ENCODE measurements around the gene CHIA.
"Not testable (repeated sequence)": the region's sequence is repeated elsewhere in the genome, so short reads cannot be mapped to it uniquely, and the experiment has no call there.

CHIA gene

GRCh38 chr1:111354584-111354983 lies 63.9 kb downstream of the CHIA start:
- H3K4me3 ChIP-seq (ENCODE audit: low read depth, low read length, poor library complexity, severe bottlenecking), result no peak overlapping the region
- no peaks in the 10 kb centered on the region for H4K20me1 ChIP-seq (ENCODE audit: insufficient read depth, low read length)
- no peaks in the 10 kb centered on the region for H3K9me3 ChIP-seq (ENCODE audit: low read length)
- H3K9me2 ChIP-seq (ENCODE audit: low read depth, low read length), result no peaks in the 10 kb centered on the region
- H3K4me1 ChIP-seq (ENCODE audit: insufficient read depth, low read length, severe bottlenecking), result no peaks in the 10 kb centered on the region
- no peak overlapping the region for H2AFZ ChIP-seq (ENCODE audit: low read length)
- no peaks in the 10 kb centered on the region for H3K36me3 ChIP-seq (ENCODE audit: insufficient read depth, low read length)
- no peaks in the 10 kb centered on the region for H3K79me2 ChIP-seq (ENCODE audit: insufficient read depth, low read length)
- H3K4me2 ChIP-seq (ENCODE audit: low read length), result no peak overlapping the region
- no peaks in the 10 kb centered on the region for H3K27me3 ChIP-seq (ENCODE audit: insufficient read depth, low read length)
- TF ChIP-seq CTCF (IDR thresholded peaks at IDR 0.05; ENCODE audit: low read length), result no peak
- TF ChIP-seq EZH2 (IDR thresholded peaks at IDR 0.05; ENCODE audit: borderline replicate concordance, low read length), result no peak
- H3K27ac ChIP-seq (ENCODE audit: low read depth, low read length, poor library complexity, severe bottlenecking), result no peak overlapping the region
- H3F3A ChIP-seq (ENCODE audit: insufficient read depth, low read length), result no peaks in the 10 kb centered on the region
- no peak overlapping the region for H3K9ac ChIP-seq (ENCODE audit: low read length)

- H4K20me1 ChIP-seq (ENCODE audit: insufficient read depth, low read length), result no peaks in the 10 kb centered on the region
- no peaks in the 10 kb centered on the region for H3K4me1 ChIP-seq (ENCODE audit: insufficient read depth, low read length, severe bottlenecking)
- no peak overlapping the region for H2AFZ ChIP-seq (ENCODE audit: low read length)
- no peaks in the 10 kb centered on the region for H3K9me2 ChIP-seq (ENCODE audit: low read depth, low read length)
- H3K36me3 ChIP-seq (ENCODE audit: insufficient read depth, low read length), result no peaks in the 10 kb centered on the region
- no peaks in the 10 kb centered on the region for H3K9me3 ChIP-seq (ENCODE audit: low read length)
- H3K79me2 ChIP-seq (ENCODE audit: insufficient read depth, low read length), result no peaks in the 10 kb centered on the region
- TF ChIP-seq EZH2 (IDR thresholded peaks at IDR 0.05; ENCODE audit: borderline replicate concordance, low read length), result no peak
- TF ChIP-seq CTCF (IDR thresholded peaks at IDR 0.05; ENCODE audit: low read length), result no peak
- H3K4me3 ChIP-seq (ENCODE audit: low read depth, low read length, poor library complexity, severe bottlenecking), result no peak overlapping the region
- H3F3A ChIP-seq (ENCODE audit: insufficient read depth, low read length), result no peaks in the 10 kb centered on the region
- no peak overlapping the region for H3K27ac ChIP-seq (ENCODE audit: low read depth, low read length, poor library complexity, severe bottlenecking)
- H3K27me3 ChIP-seq (ENCODE audit: insufficient read depth, low read length), result no peaks in the 10 kb centered on the region
- no peak overlapping the region for H3K9ac ChIP-seq (ENCODE audit: low read length)
- no peak overlapping the region for H3K4me2 ChIP-seq (ENCODE audit: low read length)
Measured at GRCh38 chr1:111358964-111359363, 68.3 kb downstream of the CHIA start.

- no peaks in the 10 kb centered on the region for H3K79me2 ChIP-seq (ENCODE audit: insufficient read depth, low read length)
- no peak for TF ChIP-seq EZH2 (IDR thresholded peaks at IDR 0.05; ENCODE audit: borderline replicate concordance, low read length)
- TF ChIP-seq CTCF (IDR thresholded peaks at IDR 0.05; ENCODE audit: low read length), result no peak
- no peak overlapping the region for H3K4me2 ChIP-seq (ENCODE audit: low read length)
Measured at GRCh38 chr1:111359376-111359775, 68.7 kb downstream of the CHIA start.

GRCh38 chr1:111360257-111360656 lies 69.6 kb downstream of the CHIA start:
- H3K9ac ChIP-seq (ENCODE audit: low read length); H3K36me3 ChIP-seq (ENCODE audit: insufficient read depth, low read length); H2AFZ ChIP-seq (ENCODE audit: low read length); H3K27me3 ChIP-seq (ENCODE audit: insufficient read depth, low read length); H3K4me3 ChIP-seq (ENCODE audit: low read depth, low read length, poor library complexity, severe bottlenecking); H3K27ac ChIP-seq (ENCODE audit: low read depth, low read length, poor library complexity, severe bottlenecking); H3K4me2 ChIP-seq (ENCODE audit: low read length); H3K4me1 ChIP-seq (ENCODE audit: insufficient read depth, low read length, severe bottlenecking); H3K9me2 ChIP-seq (ENCODE audit: low read depth, low read length); H3K9me3 ChIP-seq (ENCODE audit: low read length); H3F3A ChIP-seq (ENCODE audit: insufficient read depth, low read length); H4K20me1 ChIP-seq (ENCODE audit: insufficient read depth, low read length); H3K79me2 ChIP-seq (ENCODE audit: insufficient read depth, low read length): not testable (repeated sequence)

More at GRCh38 chr1:111359376-111359775, 68.7 kb downstream of the CHIA start:
- no peaks in the 10 kb centered on the region for H3K9me2 ChIP-seq (ENCODE audit: low read depth, low read length)
- no peak overlapping the region for H3K4me3 ChIP-seq (ENCODE audit: low read depth, low read length, poor library complexity, severe bottlenecking)
- H3K4me1 ChIP-seq (ENCODE audit: insufficient read depth, low read length, severe bottlenecking), result no peaks in the 10 kb centered on the region
- H3K9me3 ChIP-seq (ENCODE audit: low read length), result no peaks in the 10 kb centered on the region
- no peak overlapping the region for H2AFZ ChIP-seq (ENCODE audit: low read length)
- no peaks in the 10 kb centered on the region for H3K36me3 ChIP-seq (ENCODE audit: insufficient read depth, low read length)
- no peaks in the 10 kb centered on the region for H4K20me1 ChIP-seq (ENCODE audit: insufficient read depth, low read length)
- no peak overlapping the region for H3K27ac ChIP-seq (ENCODE audit: low read depth, low read length, poor library complexity, severe bottlenecking)
- H3K27me3 ChIP-seq (ENCODE audit: insufficient read depth, low read length), result no peaks in the 10 kb centered on the region
- H3F3A ChIP-seq (ENCODE audit: insufficient read depth, low read length), result no peaks in the 10 kb centered on the region
- H3K9ac ChIP-seq (ENCODE audit: low read length), result no peak overlapping the region
